ENCODE results near the gene GNPTG.
A peak's percentile ranks its signal among the peaks of the same experiment; 100 is the strongest.

Gene GNPTG

DNA sequence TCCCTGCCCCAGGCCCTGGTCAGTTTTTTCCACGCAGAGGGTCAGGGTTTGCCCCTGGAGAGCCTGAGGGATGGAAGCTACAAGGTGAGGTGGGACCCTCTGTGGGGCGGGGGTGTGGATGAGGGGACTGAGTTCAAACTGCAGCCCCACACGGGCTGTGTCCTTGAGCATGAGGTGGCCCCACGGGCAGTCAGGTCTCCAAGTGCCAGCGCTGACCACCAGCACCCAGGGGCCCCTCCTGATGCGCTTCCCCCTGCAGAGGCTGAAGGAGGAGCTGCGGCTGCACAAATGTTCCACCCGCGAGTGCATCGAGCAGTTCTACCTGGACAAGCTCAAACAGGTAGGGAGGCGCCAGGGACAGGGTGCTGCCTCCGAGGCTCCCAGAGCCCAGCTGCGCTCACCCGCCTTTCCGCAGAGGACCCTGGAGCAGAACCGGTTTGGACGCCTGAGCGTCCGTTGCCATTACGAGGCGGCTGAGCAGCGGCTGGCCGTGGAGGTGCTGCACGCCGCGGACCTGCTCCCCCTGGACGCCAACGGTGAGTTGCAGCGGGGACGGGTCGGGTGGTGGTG is 4.4 kb upstream of the GNPTG start:
- DNase-seq (ENCODE audit: low read depth), result no peak

DNA sequence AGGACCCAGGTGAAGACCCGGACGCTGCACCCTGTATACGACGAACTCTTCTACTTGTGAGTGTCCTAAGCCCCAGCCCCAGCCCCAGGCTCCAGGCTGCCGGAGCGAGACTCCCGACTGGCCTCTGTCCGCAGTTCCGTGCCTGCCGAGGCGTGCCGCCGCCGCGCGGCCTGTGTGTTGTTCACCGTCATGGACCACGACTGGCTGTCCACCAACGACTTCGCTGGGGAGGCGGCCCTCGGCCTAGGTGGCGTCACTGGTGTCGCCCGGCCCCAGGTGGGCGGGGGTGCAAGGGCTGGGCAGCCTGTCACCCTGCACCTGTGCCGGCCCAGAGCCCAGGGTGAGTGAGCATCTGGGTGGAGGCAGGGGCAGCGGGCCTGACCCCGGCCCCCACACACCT is 3.8 kb upstream of the GNPTG start:
- DNase-seq (ENCODE audit: low read depth), result no peak

GRCh38 chr16:1348441-1348840 is 3.3 kb upstream of the GNPTG start:
- DNase-seq (ENCODE audit: low read depth), result no peak

DNA sequence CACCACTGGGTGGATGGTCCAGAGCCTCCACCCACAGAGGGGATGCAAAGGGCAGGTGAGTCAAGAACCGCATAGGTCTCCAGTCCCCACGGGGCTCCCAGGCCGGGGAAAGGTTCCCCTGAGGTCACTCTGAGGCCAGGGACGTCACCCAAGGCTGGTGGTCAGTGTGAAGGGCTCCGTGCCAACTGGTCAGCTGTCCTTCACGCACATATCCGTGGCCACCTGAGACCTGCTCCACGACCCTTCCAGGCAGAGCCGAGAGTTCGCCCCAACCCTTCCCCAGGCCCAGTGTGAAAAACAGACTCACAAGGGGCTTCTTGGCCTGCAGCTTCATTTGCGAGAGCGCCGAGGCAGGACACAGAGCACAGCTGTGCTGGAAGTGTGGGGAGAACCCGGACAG is 2.8 kb upstream of the GNPTG start:
- no peak for DNase-seq (ENCODE audit: low read depth)

GRCh38 chr16:1349351-1349750 is 2.4 kb upstream of the GNPTG start:
- no peak for DNase-seq (ENCODE audit: low read depth)

- DNase-seq (ENCODE audit: low read depth), result no peak
Observed at GRCh38 chr16:1349951-1350350, 1.8 kb upstream of the GNPTG start.

DNA sequence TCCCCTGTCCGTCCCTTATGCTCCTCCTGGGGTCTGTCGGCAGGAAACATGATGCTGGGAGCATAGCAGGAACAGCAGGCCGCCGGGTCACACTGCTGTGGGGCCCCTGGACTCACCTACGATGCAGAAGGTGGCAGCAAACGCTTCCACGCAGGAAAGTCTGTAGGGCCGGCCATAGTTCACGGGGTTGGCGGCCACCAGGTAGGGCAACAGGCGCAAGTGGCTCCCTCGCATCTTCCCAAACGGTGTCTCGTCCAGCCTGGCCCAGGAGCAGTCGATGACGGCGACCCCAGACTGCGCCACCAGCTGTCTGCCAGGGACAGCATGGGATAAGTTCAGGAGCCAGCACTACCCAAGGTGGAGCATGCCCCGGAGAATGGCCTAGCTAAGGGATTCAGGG is 1.0 kb upstream of the GNPTG start:
- DNase-seq (ENCODE audit: low read depth), result no peak

DNA sequence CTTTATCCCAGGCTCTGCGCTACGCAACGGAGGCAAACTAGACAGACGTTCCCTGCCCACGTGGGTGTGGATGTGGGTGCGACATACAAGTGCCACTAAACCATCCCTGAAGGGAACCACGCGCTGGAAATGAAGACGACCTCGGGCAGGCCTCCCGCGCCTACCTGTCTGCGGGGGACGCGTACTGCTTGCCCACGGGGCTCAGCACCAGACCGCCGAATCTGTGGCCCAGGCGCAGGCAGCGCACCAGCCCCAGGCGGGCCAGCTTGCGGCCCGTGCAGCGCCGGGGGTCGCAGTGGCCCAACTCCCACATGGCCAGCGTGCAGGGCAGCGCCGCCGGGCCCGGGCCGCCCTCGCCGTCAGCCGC is 533 bp upstream of the GNPTG start:
- no peak for DNase-seq (ENCODE audit: low read depth)

GRCh38 chr16:1354815-1355540 is 3.2 kb downstream of the GNPTG start:
- no peak for DNase-seq (ENCODE audit: low read depth)

DNA sequence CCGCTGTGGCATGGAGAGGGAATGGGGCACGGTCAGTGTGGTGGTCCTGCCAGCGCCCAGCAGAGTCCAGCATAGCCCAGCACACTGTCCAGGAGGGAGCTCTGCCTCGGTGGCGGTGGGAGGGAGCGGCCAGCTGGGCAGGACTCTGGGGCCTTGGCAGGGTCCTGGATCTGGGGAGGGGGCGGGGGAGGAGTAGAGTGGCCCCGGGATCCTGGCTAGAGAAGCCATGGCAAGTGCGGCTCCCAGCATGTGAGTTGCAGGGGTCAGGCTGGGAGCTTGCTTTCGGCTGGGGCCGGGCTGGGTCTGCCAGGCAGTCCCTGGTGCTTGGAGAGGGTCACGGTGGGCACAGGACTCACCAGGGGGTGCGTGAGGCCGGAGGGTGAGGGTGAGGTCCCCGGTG is 3.9 kb downstream of the GNPTG start:
- DNase-seq (ENCODE audit: low read depth), result no peak

DNA sequence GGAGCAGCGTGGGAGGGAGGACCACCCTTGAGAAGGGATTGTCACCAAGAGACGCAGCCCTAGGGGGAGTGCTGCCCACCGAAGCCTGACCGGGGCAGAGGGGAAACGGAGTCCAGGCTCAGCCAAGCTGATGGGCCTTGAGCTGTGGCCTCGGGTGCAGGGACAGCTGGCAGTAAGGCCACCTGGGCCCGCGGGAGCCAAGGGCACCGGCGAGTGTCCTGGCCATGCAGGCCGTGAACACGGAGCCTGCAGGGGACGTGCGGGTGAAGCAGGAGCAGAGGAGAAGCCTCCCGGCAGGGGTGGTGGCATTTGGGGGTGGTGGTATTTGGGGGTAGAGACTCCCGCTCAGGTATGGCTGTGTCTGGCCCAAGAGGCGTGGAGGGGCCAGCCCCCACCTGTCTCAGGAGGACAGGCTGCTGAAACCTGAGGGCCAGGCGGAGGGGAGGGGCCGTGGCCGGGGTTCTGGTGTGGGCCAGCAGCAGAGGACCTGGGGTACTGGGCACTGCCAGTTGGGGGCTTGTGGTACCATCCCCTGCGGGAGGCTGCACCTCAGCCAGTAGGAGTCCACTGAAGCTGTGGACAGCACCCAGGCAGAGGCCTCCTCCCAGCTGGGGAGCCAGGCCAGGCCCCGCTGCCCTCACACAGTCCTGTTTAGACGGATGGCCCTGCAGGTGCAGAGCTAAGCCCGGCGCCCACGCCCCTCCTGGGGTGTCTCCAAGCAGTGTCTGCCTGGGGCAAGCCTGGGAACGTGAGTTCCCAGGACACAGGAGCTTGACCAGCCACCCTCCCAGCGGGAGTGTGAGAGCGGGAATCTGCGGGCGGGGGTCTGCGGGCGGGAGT is 4.5 kb downstream of the GNPTG start:
- DNase-seq (ENCODE audit: low read depth), result no peak

DNA sequence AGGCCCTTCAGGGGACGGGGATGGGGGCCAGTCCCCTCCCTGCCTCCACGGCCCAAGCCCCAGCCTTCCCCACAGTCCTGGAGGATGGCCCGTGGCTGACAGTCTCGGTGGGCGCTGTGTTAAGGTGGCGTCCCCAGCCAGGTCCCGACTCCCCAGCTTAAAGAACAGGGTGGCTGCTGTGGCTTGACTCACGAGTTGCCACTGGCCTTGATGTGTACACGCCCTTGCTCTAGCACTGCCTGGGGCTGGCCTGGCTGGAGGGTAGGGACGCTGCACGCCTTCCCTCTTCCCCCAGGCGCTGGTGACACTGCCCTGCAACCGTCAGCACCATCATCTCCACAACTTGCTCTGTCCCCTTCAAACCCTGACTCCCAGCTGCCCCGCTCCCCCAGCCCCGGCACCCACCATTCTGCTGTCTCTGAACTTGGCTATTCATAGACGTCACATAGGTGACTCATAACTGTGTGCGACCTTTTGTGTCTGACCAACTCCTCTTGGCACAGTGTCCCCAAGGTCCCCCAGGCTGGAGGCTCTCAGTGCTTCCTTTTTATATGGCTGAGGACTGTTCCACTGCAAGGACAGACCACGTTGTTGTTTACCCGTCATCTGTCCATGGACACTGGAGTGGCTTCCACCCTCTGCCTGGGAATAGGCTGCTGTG is 6.3 kb downstream of the GNPTG start:
- no peak for DNase-seq (ENCODE audit: low read depth)

DNA sequence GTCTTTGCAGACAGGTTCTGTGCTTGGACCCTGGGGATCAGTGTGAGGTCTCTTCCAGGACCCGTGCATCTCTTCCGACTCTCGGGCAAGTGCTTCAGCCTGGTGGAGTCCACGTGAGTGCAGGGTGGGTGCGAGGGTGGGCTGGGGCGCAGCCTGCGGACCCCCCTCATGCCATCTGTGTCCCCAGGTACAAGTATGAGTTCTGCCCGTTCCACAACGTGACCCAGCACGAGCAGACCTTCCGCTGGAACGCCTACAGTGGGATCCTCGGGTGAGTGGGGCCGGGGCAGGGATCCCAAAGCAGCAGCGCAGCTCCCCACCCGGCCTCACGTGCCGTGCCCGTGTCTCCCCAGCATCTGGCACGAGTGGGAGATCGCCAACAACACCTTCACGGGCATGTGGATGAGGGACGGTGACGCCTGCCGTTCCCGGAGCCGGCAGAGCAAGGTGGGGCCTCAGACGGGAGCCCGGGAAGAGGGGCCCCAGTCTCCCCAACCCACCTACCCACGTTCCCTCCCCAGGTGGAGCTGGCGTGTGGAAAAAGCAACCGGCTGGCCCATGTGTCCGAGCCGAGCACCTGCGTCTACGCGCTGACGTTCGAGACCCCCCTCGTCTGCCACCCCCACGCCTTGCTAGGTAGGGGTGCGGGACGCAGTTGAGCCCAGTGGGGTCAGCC is 10.1 kb downstream of the GNPTG start:
- DNase-seq (ENCODE audit: low read depth), result no peak

- DNase-seq (ENCODE audit: low read depth), result no peak
Observed at GRCh38 chr16:1362807-1363206, 11.1 kb downstream of the GNPTG start.

- DNase-seq (ENCODE audit: low read depth), result peak; percentile 27
Observed at GRCh38 chr16:1363501-1364041, 11.8 kb downstream of the GNPTG start.

GRCh38 chr16:1364510-1364909 is 12.8 kb downstream of the GNPTG start:
- DNase-seq (ENCODE audit: low read depth), result no peak

- no peak for DNase-seq (ENCODE audit: low read depth)
Observed at GRCh38 chr16:1366060-1366711, 14.5 kb downstream of the GNPTG start.

- no peak for DNase-seq (ENCODE audit: low read depth)
Observed at GRCh38 chr16:1366712-1367299, 15.1 kb downstream of the GNPTG start.

GRCh38 chr16:1367486-1368174 is 15.9 kb downstream of the GNPTG start:
- no peak for DNase-seq (ENCODE audit: low read depth)

Measured in fibroblast of gingiva (primary cell).